HepG2 (cell line): ENCODE results near the gene SYT7. TPM values are rescaled to one million over a fixed set of nuclear protein-coding genes. Genes with fewer than 3 reads are reported as not detected.

Experiments
- BCL6 ChIP-seq: IDR thresholded peaks from 2 replicates; pipeline ENCODE4 v1.6.1; 2016; ENCODE audit warnings: missing genetic modification reagents, missing compliant biosample characterization
- BCLAF1 ChIP-seq: fragments of 450-650 bp; IDR thresholded peaks from 2 replicates; pipeline ENCODE4 v1.6.1; 2017; ENCODE audit warnings: mild to moderate bottlenecking
- KMT2A ChIP-seq: sonication (generic); formaldehyde crosslinking; IDR thresholded peaks from 2 replicates; pipeline ENCODE4 v1.4.0; 2020; ENCODE audit warnings: missing genetic modification reagents
- MIER3 ChIP-seq: IDR thresholded peaks from 2 replicates; pipeline ENCODE4 v1.6.1; 2016; ENCODE audit warnings: missing compliant biosample characterization, borderline replicate concordance
- NCOR1 ChIP-seq: fragments of 200-600 bp; sonication (generic); IDR thresholded peaks from 2 replicates; pipeline ENCODE4 v1.7.0; 2017; ENCODE audit warnings: antibody characterized with exemption, low read length, borderline replicate concordance
- PRMT3 ChIP-seq: sonication (generic); formaldehyde crosslinking; IDR thresholded peaks from 2 replicates; pipeline ENCODE4 v1.8.1; 2022; ENCODE audit warnings: low read depth, mild to moderate bottlenecking, moderate library complexity, missing genetic modification reagents, borderline replicate concordance
- RFX1 ChIP-seq: fragments of 450-650 bp; IDR thresholded peaks from 2 replicates; pipeline ENCODE4 v1.6.1; 2017
- TFDP2 ChIP-seq: sonication (generic); formaldehyde crosslinking; IDR thresholded peaks from 2 replicates; pipeline ENCODE4 v1.4.0; 2020; ENCODE audit warnings: missing genetic modification reagents
- ZBTB42 ChIP-seq: sonication (generic); formaldehyde crosslinking; IDR thresholded peaks from 2 replicates; pipeline ENCODE4 v1.5.0; 2020; ENCODE audit warnings: mild to moderate bottlenecking, missing genetic modification reagents
- ZBTB49 ChIP-seq: sonication (generic); formaldehyde crosslinking; IDR thresholded peaks from 2 replicates; pipeline ENCODE4 v1.4.0; 2020; ENCODE audit warnings: missing genetic modification reagents, borderline replicate concordance
- ZNF296 ChIP-seq: sonication (generic); formaldehyde crosslinking; conservative IDR thresholded peaks from 2 replicates; pipeline ENCODE4 v1.5.0; 2020; ENCODE audit warnings: mild to moderate bottlenecking, missing genetic modification reagents
- ZNF513 ChIP-seq: sonication (generic); formaldehyde crosslinking; conservative IDR thresholded peaks from 2 replicates; pipeline ENCODE4 v1.5.0; 2020; ENCODE audit warnings: missing genetic modification reagents
- ZNF75D ChIP-seq: sonication (generic); formaldehyde crosslinking; IDR thresholded peaks from 2 replicates; pipeline ENCODE4 v1.8.1; 2023; ENCODE audit warnings: missing genetic modification reagents, mild to moderate bottlenecking, borderline replicate concordance
- ZNF841 ChIP-seq: sonication (generic); formaldehyde crosslinking; IDR thresholded peaks from 2 replicates; pipeline ENCODE4 v1.8.1; 2023; ENCODE audit warnings: missing genetic modification reagents, borderline replicate concordance
- ZSCAN31 ChIP-seq: sonication (generic); formaldehyde crosslinking; IDR thresholded peaks from 2 replicates; pipeline ENCODE4 v1.5.0; 2020; ENCODE audit warnings: low read depth, mild to moderate bottlenecking, missing genetic modification reagents
- ZSCAN5A ChIP-seq: sonication (generic); formaldehyde crosslinking; IDR thresholded peaks from 2 replicates; pipeline ENCODE4 v1.8.0; 2022; ENCODE audit warnings: mild to moderate bottlenecking, missing genetic modification reagents, borderline replicate concordance
- polyA plus RNA-seq, 8 experiments: library from polyadenylated mRNA; depleted of rRNA in 3 of 8; stranded (reverse) in 7 of 8; unstranded in 1 of 8; fragments of >200 nt; fragmentation: Illumina TruSeq in 4 of 8; extraction: Trizol in 4 of 8; gene quantifications; 2 replicates each; pipeline versions ENCODE4 v1.2.1 to v1.2.3, GENCODE V29; 2011 to 2016; ENCODE audit warnings: low read depth in 4 of 8, missing spikeins in 1 of 8, mixed read lengths in 1 of 8; ENCODE audit not compliant: insufficient read depth in 1 of 8
- total RNA-seq, 5 experiments: library from RNA; depleted of rRNA; stranded (reverse); fragments of >200 nt; fragmentation: Illumina TruSeq; extraction: Trizol; gene quantifications; 2 replicates each; pipeline ENCODE4 v1.2.3, GENCODE V29; 2016; ENCODE audit warnings: low read depth in 1 of 5

SYT7 gene
- total and polyA plus RNA-seq, 2 of the 13 experiments (the other 11 are each of a cell fraction or from before 2014, with no cell fraction given): 1.4 to 4.4 TPM

GRCh38 chr11:61509043-61510029 lies 71.5 kb downstream of the SYT7 start (continued):
- TF ChIP-seq BCLAF1: no peak
- TF ChIP-seq ZNF296 (CRISPR knock-in tag): no peak
- TF ChIP-seq ZBTB49: no peak
- TF ChIP-seq RFX1: no peak
- peak; percentile 56; the same call in 1 of the 2 replicates for TF ChIP-seq KMT2A (CRISPR knock-in tag)
- TF ChIP-seq ZSCAN31 (CRISPR knock-in tag): peak; percentile 57; the same call in 1 of the 2 replicates
- TF ChIP-seq NCOR1: no peak
- no peak for TF ChIP-seq PRMT3 (CRISPR knock-in tag)
- TF ChIP-seq ZNF75D (CRISPR knock-in tag): no peak
- no peak for TF ChIP-seq ZSCAN5A (CRISPR knock-in tag)
- TF ChIP-seq ZBTB42 (CRISPR knock-in tag): no peak
- no peak for TF ChIP-seq ZNF841 (CRISPR knock-in tag)
- TF ChIP-seq ZNF513 (CRISPR knock-in tag): no peak
- 0 out of 2 replicates have a peak, but pooled peaks have one; percentile 29 for TF ChIP-seq BCL6
- no peak for TF ChIP-seq MIER3 (CRISPR knock-in tag)
- peak; percentile 88 for TF ChIP-seq TFDP2 (CRISPR knock-in tag)
